HG02870 (cell line): ENCODE data around the gene ATP1B2.
"Not testable (repeated sequence)": the region's sequence is repeated elsewhere in the genome, so short reads cannot be mapped to it uniquely, and the experiment has no call there.

ENCODE experiments used
- ATAC-seq: cut with Tn5 transposase; IDR thresholded peaks from one replicate; pipeline ENCODE4 v1.9.1; 2021; ENCODE audit warnings: mild to moderate bottlenecking, moderate library complexity; ENCODE audit not compliant: unreplicated experiment

Gene ATP1B2

GRCh38 chr17:7650509-7651096, at the start of gene ATP1B2:
ATP1B2 (plus strand) TSS chr17:7650926; CDS start chr17:7651519, 593 bp downstream.
- no peak for ATAC-seq

GRCh38 chr17:7606280-7606679, 44.4 kb upstream of the ATP1B2 start:
- no peak for ATAC-seq

GRCh38 chr17:7610641-7611040, 40.1 kb upstream of the ATP1B2 start:
- ATAC-seq, result no peak

- ATAC-seq, result no peak
These were observed 39.0 kb upstream of the ATP1B2 start for GRCh38 chr17:7611635-7612293.

GRCh38 chr17:7612294-7612640, 38.5 kb upstream of the ATP1B2 start:
- no peak for ATAC-seq

- no peak for ATAC-seq
These were observed 36.8 kb upstream of the ATP1B2 start for GRCh38 chr17:7613769-7614424.

- ATAC-seq, result peak; percentile 84
These were observed 36.1 kb upstream of the ATP1B2 start, which contains the start of gene FXR2 for GRCh38 chr17:7614425-7615264. FXR2 (minus strand) TSS chr17:7614897; CDS start chr17:7614532, 365 bp downstream.

GRCh38 chr17:7615265-7615747, 35.4 kb upstream of the ATP1B2 start:
- ATAC-seq, result no peak

- no peak for ATAC-seq
These were observed 32.1 kb upstream of the ATP1B2 start for GRCh38 chr17:7618608-7619007.

GRCh38 chr17:7620835-7621234, 29.9 kb upstream of the ATP1B2 start:
- no peak for ATAC-seq

GRCh38 chr17:7623661-7624060, 27.1 kb upstream of the ATP1B2 start:
- ATAC-seq, result no peak

GRCh38 chr17:7625749-7626148, 25.0 kb upstream of the ATP1B2 start:
- ATAC-seq, result not testable (repeated sequence)

GRCh38 chr17:7626307-7626706, 24.4 kb upstream of the ATP1B2 start:
- no peak for ATAC-seq

GRCh38 chr17:7626956-7627249, 23.8 kb upstream of the ATP1B2 start:
- ATAC-seq, result no peak

GRCh38 chr17:7627250-7628121, 23.2 kb upstream of the ATP1B2 start, which contains the start of gene SAT2:
SAT2 (minus strand) TSS chr17:7627821; CDS start chr17:7627635, 186 bp downstream.
- peak; percentile 86 for ATAC-seq

- ATAC-seq, result no peak
These were observed 20.7 kb upstream of the ATP1B2 start, which contains the start of gene SHBG for GRCh38 chr17:7629939-7630571. SHBG (plus strand) TSS chr17:7630135; CDS start chr17:7630173, 38 bp downstream.

- ATAC-seq, result no peak
These were observed 19.0 kb upstream of the ATP1B2 start for GRCh38 chr17:7631398-7632380.

- ATAC-seq, result no peak
These were observed 18.2 kb upstream of the ATP1B2 start for GRCh38 chr17:7632492-7632894.
